Uterus (tissue), 2 donors: ENCODE measurements around the gene EPS15.

ENCODE experiments used
- CTCF ChIP-seq, 4 experiments: fragments of 200-600 bp in 2 of 4; fragments of 450-650 bp in 2 of 4; sonication (generic) in 2 of 4; IDR thresholded peaks; one replicate each; pipeline ENCODE4 v1.5.1; 2016 to 2019; ENCODE audit warnings: antibody characterized with exemption in 4 of 4, mild to moderate bottlenecking in 2 of 4, moderate library complexity in 1 of 4
- POLR2A ChIP-seq, 2 donors: fragments of 450-650 bp; IDR thresholded peaks; one replicate each; pipeline ENCODE4 v1.6.1; 2016; ENCODE audit warnings: antibody characterized with exemption in 2 of 2, mild to moderate bottlenecking in 1 of 2, moderate library complexity in 1 of 2

DNA sequence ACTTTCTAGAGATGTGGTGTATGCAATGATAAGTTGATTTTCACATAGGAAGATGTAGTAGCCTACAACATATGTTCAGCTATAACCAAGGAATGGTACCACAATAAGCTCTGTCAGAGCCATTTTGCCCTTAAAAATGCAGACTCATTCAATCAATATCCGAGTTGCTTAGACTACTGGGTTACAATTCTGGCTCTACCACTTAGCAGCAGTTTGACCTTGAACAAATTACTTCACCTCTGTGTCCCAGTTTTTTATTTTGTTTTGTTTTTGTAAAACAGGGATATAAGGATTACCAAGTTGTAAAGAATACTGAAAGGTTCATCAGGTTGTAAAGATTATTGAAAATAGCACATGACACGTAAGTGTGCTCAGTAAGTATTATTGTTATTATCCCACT lies 9.3 kb downstream of the EPS15 start:
- TF ChIP-seq POLR2A (IDR thresholded peaks at IDR 0.05) (no peak), CTCF (IDR thresholded peaks at IDR 0.05) (no peak)
